ENCODE measurements around the gene MYH11. TPM values are rescaled to one million over a fixed set of nuclear protein-coding genes. Genes with fewer than 3 reads are reported as not detected.

MYH11 gene
- total and polyA plus RNA-seq, 10 of the 15 experiments (the other 5 are each of a cell fraction or from before 2014, with no cell fraction given), result 0.01 to 1.9 (median 0.13) TPM; not detected in 1

- intact Hi-C loops (cut with micrococcal nuclease; ENCODE audit: unreplicated experiment) (no loop called here), in situ Hi-C loops (cut with MboI) (no loop called here)
- H3K36me3 ChIP-seq (ENCODE audit: control insufficient read depth in 2 of 2, insufficient read depth in 2 of 2, low read length in 1 of 2), result no peaks in the 10 kb centered on the region
- ChIA-PET SMC1A (ENCODE audit: uncharacterized antibody, unreplicated experiment) (no interaction called here), CTCF (interaction anchor here (1.2 to 1.9 kb wide), 2 partner anchors 15 to 31 kb away, joined by 3 to 4 read pairs; partner anchors contain the start of gene CEP20), RAD21 (ENCODE audit: unreplicated experiment) (interaction anchor here (1.0 to 1.7 kb wide), 2 partner anchors 15 to 29 kb away, joined by 4 to 5 read pairs; partner anchors contain the start of gene CEP20), POLR2A (no interaction called here)
- H3K27me3 ChIP-seq (replicated peaks in 1 of 2; ENCODE audit: control insufficient read depth in 2 of 2, insufficient read depth in 2 of 2, low read length in 1 of 2), result no peaks in the 10 kb centered on the region
- no peak overlapping the region for H3K4me2 ChIP-seq (ENCODE audit: control insufficient read depth, insufficient read depth)
- H4K20me1 ChIP-seq (ENCODE audit: control insufficient read depth, insufficient read depth), result no peaks in the 10 kb centered on the region
- no peak overlapping the region for H3K27ac ChIP-seq (ENCODE audit: control insufficient read depth, insufficient read depth)
- ATAC-seq (no peak), FAIRE-seq (no peak), DNase-seq (ENCODE audit: low read depth, low spot score) (no peak)
- 88% methylated on average over 5 of the region's 5 CpGs for WGBS (ENCODE audit: insufficient coverage, insufficient replicate concordance, low lambda C conversion rate, missing lambda C conversion rate)
- H3K9ac ChIP-seq (ENCODE audit: control insufficient read depth, insufficient read depth, low read length), result no peak overlapping the region
- H3K79me2 ChIP-seq (ENCODE audit: control insufficient read depth, insufficient read depth, low read length), result no peaks in the 10 kb centered on the region
- no peak overlapping the region for H3K4me3 ChIP-seq
- peaks cover 16% of the 10 kb centered on the region for H3K4me1 ChIP-seq (ENCODE audit: control insufficient read depth, insufficient read depth, low read length)
- TF ChIP-seq POLR2AphosphoS2 (IDR thresholded peaks at IDR 0.05; ENCODE audit: low read depth, low read length) (no peak), E2F8 (IDR thresholded peaks at IDR 0.05; ENCODE audit: low read depth, partially characterized antibody) (no peak), NFYB (IDR thresholded peaks at IDR 0.05; ENCODE audit: insufficient read depth, low read depth, low read length) (no peak), MYB (IDR thresholded peaks at IDR 0.05; ENCODE audit: borderline replicate concordance, low read depth, low read length) (no peak), MYC (IDR thresholded peaks at IDR 0.05; ENCODE audit: insufficient read depth, insufficient read length, insufficient replicate concordance, low read length, severe bottlenecking) (no peak), RUNX3 (IDR thresholded peaks at IDR 0.05; ENCODE audit: low read length) (no peak), PAX5 (IDR thresholded peaks at IDR 0.05; ENCODE audit: borderline replicate concordance, low read depth, low read length) (no peak), RBBP5 (conservative IDR thresholded peaks at IDR 0.05) (no peak), RCOR1 (conservative IDR thresholded peaks at IDR 0.05; ENCODE audit: low read depth, low read length) (no peak), BHLHE40 (IDR thresholded peaks at IDR 0.05; ENCODE audit: borderline replicate concordance in 1 of 2, low read depth in 2 of 2, low read length in 1 of 2) (no peak), ZNF687 (IDR thresholded peaks at IDR 0.05) (no peak), FOXM1 (IDR thresholded peaks at IDR 0.05; ENCODE audit: low read depth, low read length) (no peak), ZNF274 (IDR thresholded peaks at IDR 0.05; ENCODE audit: insufficient read depth, insufficient read length) (no peak), STAT1 (conservative IDR thresholded peaks at IDR 0.05) (no peak), ESRRA (IDR thresholded peaks at IDR 0.05; ENCODE audit: low read length) (no peak)
- H3K9me3 ChIP-seq (replicated peaks; ENCODE audit: control insufficient read depth, insufficient read depth, low read length), result no peaks in the 10 kb centered on the region
- no peak overlapping the region for H2AFZ ChIP-seq (ENCODE audit: control insufficient read depth, low read depth, low read length)
- no TSS peak for BruUV-seq (replicated peaks)
These were observed 47.1 kb upstream of the MYH11 start for GRCh38 chr16:15903960-15904359.
